GM12892 (cell line): ENCODE measurements around the gene CHCHD4. TPM values are rescaled to one million over a fixed set of nuclear protein-coding genes. Genes with fewer than 3 reads are reported as not detected.

Experiments
- DNase-seq: peaks from one replicate; pipeline ENCODE4 v3.0.0; 2011; ENCODE audit not compliant: insufficient read length
- FAIRE-seq: peaks from 2 replicates; lab custom pipeline; 2011; peaks lifted over from hg19 to GRCh38; lab: Jason Lieb, UNC
- POLR2A ChIP-seq: IDR thresholded peaks from 2 replicates; pipeline ENCODE4 v1.6.1; 2011; ENCODE audit warnings: low read depth, low read length, control low read depth
- POLR2AphosphoS5 ChIP-seq: IDR thresholded peaks from 2 replicates; pipeline ENCODE4 v1.6.1; 2011; ENCODE audit warnings: low read depth, low read length, control low read depth
- TAF1 ChIP-seq: IDR thresholded peaks from 2 replicates; pipeline ENCODE4 v1.6.1; 2011; ENCODE audit warnings: low read depth, mild to moderate bottlenecking, control low read depth, low read length, borderline replicate concordance
- polyA plus RNA-seq: library from polyadenylated mRNA; unstranded; fragments of >200 nt; gene quantifications from one replicate; pipeline ENCODE4 v1.2.1, GENCODE V29; 2012; ENCODE audit warnings: missing spikeins, inconsistent platforms; ENCODE audit not compliant: missing spikeins

CHCHD4 gene
- 15.6 TPM for polyA plus RNA-seq

- TF ChIP-seq TAF1: peak; percentile 62; the same call in 1 of the 2 replicates
- TF ChIP-seq POLR2A: no peak; the same call in 1 of the 2 replicates
- no peak; the same call in 1 of the 2 replicates for TF ChIP-seq POLR2AphosphoS5
- peak; percentile 87 for FAIRE-seq
These were observed at the start of gene CHCHD4, which contains the start of gene TMEM43 for GRCh38 chr3:14124615-14125192. Gene CHCHD4, minus strand, starts transcription at chr3:14124870. Its CDS starts 194 bp downstream, at chr3:14124676. Gene TMEM43, plus strand, starts transcription at chr3:14125052. Its CDS starts 142 bp downstream, at chr3:14125194.

GRCh38 chr3:14172496-14172895 lies 47.8 kb upstream of the CHCHD4 start:
- no peak for TF ChIP-seq TAF1
- TF ChIP-seq POLR2A: no peak
- no peak for TF ChIP-seq POLR2AphosphoS5
- no peak for FAIRE-seq
- no peak for DNase-seq

More at GRCh38 chr3:14124615-14125192, at the start of gene CHCHD4, which contains the start of gene TMEM43:
- peak; percentile 98 for DNase-seq

DNA sequence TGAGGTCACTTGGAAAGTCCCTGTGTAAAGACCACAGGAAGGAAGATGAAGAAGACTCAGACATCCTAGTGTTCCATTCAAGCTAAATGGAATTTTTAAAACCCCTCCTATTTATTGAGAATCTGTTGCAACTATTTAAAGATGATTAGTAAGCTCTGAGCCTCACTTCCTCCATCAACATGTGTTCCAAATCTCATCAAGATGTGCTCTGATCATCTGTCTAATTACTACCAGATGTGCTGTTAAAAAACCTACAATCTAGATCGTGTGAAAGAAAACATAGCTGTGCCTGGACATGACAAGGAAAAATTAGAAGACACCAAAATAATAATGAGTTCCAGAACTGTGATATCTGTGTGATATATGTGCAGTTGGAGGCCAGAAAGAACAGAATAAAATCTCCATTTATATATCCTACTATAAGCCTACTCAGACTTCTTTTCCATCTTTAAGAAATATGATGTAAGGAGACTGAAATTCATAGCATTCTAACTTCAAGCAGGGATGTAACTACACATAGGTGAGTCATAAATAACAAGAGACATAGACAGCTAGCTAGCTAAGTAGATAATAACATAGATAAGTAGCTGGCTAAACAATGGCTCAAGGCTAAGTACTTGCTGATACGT lies 46.0 kb upstream of the CHCHD4 start:
- DNase-seq: no peak
- no peak for TF ChIP-seq POLR2AphosphoS5
- no peak for TF ChIP-seq TAF1
- TF ChIP-seq POLR2A: no peak
- no peak for FAIRE-seq

- TF ChIP-seq POLR2AphosphoS5: no peak
- TF ChIP-seq TAF1: no peak
- no peak for TF ChIP-seq POLR2A
- no peak for DNase-seq
- FAIRE-seq: no peak
These were observed 45.2 kb upstream of the CHCHD4 start for GRCh38 chr3:14169871-14170270.

DNA sequence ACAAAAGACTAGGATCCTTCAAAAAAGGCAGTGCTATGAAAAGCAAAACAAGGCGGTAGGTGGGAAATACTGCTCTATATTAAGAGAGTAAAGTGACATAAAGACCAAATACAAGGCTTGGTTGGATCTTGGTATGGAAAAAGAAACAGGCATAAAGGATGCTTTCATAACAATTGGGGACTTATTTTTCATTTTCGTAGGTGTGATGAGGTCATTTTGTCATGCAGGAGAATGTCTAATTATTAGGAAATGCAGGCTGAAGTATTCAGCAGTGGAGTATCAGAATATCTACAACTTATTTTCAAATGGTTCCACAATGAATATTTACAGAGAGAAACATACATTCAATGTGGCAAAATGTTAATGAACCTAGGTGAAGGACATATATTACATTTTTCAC lies 44.8 kb upstream of the CHCHD4 start:
- FAIRE-seq (no peak), DNase-seq (no peak)

DNA sequence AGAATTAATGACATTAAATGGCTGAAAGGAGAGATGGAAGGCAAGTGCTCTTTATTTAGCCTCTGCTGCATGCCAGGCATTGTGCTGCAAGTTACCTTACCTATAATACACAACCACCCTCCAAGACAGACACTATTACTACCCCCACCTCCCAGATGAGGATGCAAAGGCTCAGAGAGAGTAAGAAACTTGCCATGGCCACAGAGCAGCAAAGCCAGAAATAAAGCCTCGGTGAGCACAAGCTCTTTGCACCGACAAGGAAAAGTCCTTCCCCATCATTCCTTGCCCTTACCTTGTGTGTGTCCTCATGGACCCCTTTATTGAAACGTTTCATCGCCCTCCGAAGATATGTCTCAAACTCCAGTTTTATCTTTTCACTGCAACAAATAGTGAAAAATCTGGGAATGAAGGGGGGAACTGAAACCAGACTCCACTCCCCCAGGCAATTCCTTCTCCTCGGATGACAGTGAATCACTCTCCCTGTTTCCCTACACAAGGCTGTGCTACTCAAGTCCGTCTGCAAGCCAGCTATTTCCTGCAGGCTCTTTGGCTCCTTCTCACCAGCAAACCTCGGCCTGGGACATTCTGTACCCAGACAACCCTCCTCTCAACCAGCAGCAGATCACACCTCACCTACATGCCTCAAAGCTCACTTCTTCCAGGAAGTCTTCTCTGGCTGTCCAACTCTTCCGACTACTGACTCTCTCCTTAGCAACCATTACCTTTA lies 42.4 kb upstream of the CHCHD4 start:
- DNase-seq (no peak), FAIRE-seq (no peak)

More for the DNA sequence above, 44.8 kb upstream of the CHCHD4 start:
- TF ChIP-seq TAF1: no peak
- TF ChIP-seq POLR2A: no peak
- TF ChIP-seq POLR2AphosphoS5: no peak

DNA sequence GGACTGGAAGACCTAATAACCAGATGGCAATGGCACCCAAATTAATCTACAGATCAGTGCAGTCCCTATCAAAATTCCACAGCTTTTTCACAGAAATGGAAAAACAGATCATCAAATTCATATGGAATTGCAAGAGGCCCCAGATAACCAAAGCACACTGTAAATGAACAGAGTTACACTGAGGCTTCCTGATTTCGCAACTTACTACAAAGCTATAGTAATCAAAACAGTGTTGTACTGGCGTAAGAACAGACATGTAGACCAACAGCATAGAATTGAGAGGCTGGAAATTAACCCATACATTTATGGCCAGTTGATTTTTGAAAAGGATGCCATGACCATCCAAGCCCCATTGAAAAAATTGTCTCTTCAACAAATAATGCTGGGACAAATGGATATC lies 37.5 kb upstream of the CHCHD4 start:
- TF ChIP-seq POLR2A (no peak), TAF1 (no peak), POLR2AphosphoS5 (no peak)
- FAIRE-seq: no peak
- no peak for DNase-seq

More for the DNA sequence above, 42.4 kb upstream of the CHCHD4 start:
- TF ChIP-seq POLR2A: no peak
- TF ChIP-seq POLR2AphosphoS5: no peak
- TF ChIP-seq TAF1: no peak

- FAIRE-seq (no peak), DNase-seq (no peak)
- TF ChIP-seq POLR2AphosphoS5: no peak
These were observed 36.6 kb upstream of the CHCHD4 start for GRCh38 chr3:14161282-14161681.

DNA sequence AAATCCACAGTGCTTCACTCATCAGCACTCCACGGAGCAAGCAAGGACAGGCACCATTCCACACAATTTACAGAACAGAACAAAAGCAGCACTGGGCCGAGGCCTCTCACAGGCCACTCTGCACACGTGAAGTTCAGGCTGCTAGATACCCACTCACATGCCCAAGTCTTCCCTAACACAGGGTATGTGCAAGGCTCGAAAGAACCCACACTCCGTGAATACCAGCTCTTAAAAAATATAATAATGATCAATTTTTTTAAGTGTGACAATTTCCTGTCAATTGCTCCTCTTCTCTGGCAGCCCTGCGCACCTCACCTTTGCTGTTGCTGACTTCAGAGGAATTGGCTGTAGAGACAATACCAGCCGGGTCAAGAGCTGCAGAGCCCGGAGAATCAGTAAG lies 34.8 kb upstream of the CHCHD4 start:
- FAIRE-seq: no peak
- DNase-seq: no peak
- TF ChIP-seq TAF1: no peak
- no peak for TF ChIP-seq POLR2A
- TF ChIP-seq POLR2AphosphoS5: no peak

DNA sequence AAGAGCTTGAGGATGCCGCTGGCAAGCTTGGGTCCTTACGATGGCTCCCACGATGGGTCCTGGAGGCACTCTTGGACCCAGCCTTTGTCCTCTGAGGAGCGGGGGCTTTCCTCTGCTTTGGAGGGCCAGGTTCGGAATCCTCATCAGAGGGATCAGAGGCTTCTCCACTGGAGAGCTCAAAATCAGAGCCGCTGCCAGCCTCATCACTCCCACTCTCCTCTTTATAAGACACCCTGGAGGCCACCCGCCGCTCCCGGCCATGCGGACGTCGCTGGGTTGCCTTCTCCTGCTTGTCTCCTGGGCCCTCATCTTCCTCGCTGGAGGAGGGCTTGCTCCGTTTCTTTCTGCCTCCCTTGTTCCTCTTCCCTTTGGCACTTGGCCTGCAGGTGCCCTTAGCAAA lies 33.7 kb upstream of the CHCHD4 start:
- no peak for DNase-seq
- TF ChIP-seq POLR2AphosphoS5 (no peak), TAF1 (no peak), POLR2A (no peak)
- no peak for FAIRE-seq

DNA sequence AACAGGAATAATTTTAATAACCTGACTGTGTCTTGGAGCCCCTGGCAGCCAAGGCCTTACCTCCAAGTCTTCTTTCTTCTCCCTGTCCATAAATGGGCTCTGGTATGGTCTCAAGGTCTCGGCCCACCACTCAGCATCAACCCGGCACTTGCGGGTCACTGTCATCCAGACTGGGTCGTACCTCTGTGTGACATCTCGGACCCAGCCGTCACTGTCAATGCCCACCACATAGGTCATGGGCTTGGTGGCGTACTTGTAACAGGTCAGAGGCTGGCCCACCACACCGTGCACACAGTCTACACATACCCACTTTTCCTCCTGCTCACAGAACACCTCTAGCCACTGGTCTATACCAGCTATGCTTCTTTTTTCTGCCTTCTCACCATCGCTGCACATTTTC lies 33.3 kb upstream of the CHCHD4 start:
- DNase-seq (no peak), FAIRE-seq (no peak)
- TF ChIP-seq TAF1 (no peak), POLR2AphosphoS5 (no peak), POLR2A (no peak)
